Lower leg skin (tissue), 3 donors: Measurements from ENCODE around the gene SCFD2.

Experiments
- POLR2A ChIP-seq, 2 donors: fragments of 450-650 bp; IDR thresholded peaks; one replicate each; pipeline ENCODE4 v1.6.1; 2016 to 2017; ENCODE audit warnings: antibody characterized with exemption in 2 of 2, mild to moderate bottlenecking in 1 of 2, moderate library complexity in 1 of 2
- TF ChIP-seq, protein P1 (sequence below), 3 donors: fragments of 450-650 bp; IDR thresholded peaks; one replicate each; pipeline ENCODE4 v1.5.1; 2016; ENCODE audit warnings: antibody characterized with exemption in 3 of 3, mild to moderate bottlenecking in 3 of 3, moderate library complexity in 2 of 3

GRCh38 chr4:53189011-53189410, 176.8 kb downstream of the SCFD2 start:
- TF ChIP-seq, protein P1, sequence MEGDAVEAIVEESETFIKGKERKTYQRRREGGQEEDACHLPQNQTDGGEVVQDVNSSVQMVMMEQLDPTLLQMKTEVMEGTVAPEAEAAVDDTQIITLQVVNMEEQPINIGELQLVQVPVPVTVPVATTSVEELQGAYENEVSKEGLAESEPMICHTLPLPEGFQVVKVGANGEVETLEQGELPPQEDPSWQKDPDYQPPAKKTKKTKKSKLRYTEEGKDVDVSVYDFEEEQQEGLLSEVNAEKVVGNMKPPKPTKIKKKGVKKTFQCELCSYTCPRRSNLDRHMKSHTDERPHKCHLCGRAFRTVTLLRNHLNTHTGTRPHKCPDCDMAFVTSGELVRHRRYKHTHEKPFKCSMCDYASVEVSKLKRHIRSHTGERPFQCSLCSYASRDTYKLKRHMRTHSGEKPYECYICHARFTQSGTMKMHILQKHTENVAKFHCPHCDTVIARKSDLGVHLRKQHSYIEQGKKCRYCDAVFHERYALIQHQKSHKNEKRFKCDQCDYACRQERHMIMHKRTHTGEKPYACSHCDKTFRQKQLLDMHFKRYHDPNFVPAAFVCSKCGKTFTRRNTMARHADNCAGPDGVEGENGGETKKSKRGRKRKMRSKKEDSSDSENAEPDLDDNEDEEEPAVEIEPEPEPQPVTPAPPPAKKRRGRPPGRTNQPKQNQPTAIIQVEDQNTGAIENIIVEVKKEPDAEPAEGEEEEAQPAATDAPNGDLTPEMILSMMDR (IDR thresholded peaks at IDR 0.05) = no peak
- no peak for TF ChIP-seq POLR2A (IDR thresholded peaks at IDR 0.05)
